ENCODE measurements around the gene EXOC3L4.
A peak's percentile ranks its signal among the peaks of the same experiment; 100 is the strongest.

GRCh38 chr14:103121846-103122584, 27.5 kb downstream of the EXOC3L4 start:
- TF ChIP-seq ZNF217 (CRISPR knock-in tag; IDR thresholded peaks at IDR 0.05) (no peak), CTCFL (IDR thresholded peaks at IDR 0.05; ENCODE audit: borderline replicate concordance, insufficient read depth, low read depth, low read length, poor library complexity, severe bottlenecking) (no peak), NFYB (IDR thresholded peaks at IDR 0.05; ENCODE audit: extremely low read depth, insufficient read length) (no peak), ATF2 (CRISPR knock-in tag; IDR thresholded peaks at IDR 0.05) (no peak), FOXM1 (IDR thresholded peaks at IDR 0.05; ENCODE audit: low read depth) (no peak), FOXM1 (CRISPR knock-in tag; IDR thresholded peaks at IDR 0.05; ENCODE audit: low read depth) (no peak), PYGO2 (tag; IDR thresholded peaks at IDR 0.05) (no peak), YY1 (IDR thresholded peaks at IDR 0.05; ENCODE audit: borderline replicate concordance in 1 of 3, control insufficient read depth in 1 of 3, extremely low read depth in 1 of 3, insufficient read depth in 3 of 3, insufficient read length in 1 of 3, insufficient replicate concordance in 2 of 3, low read depth in 1 of 3, low read length in 2 of 3) (peak in 1 of 3 experiments; percentile 8), POLR2A (conservative IDR thresholded peaks at IDR 0.05) (no peak), MAZ (CRISPR knock-in tag; conservative IDR thresholded peaks at IDR 0.05 in 1 of 2, IDR thresholded peaks at IDR 0.05 in 1 of 2) (peak in 1 of 2 experiments; percentile 27; a peak in 1 of 4 replicates), FOXP4 (CRISPR knock-in tag; IDR thresholded peaks at IDR 0.05; ENCODE audit: borderline replicate concordance) (no peak)
